ENCODE data around the gene TNIP1.

The TNIP1 gene

DNA sequence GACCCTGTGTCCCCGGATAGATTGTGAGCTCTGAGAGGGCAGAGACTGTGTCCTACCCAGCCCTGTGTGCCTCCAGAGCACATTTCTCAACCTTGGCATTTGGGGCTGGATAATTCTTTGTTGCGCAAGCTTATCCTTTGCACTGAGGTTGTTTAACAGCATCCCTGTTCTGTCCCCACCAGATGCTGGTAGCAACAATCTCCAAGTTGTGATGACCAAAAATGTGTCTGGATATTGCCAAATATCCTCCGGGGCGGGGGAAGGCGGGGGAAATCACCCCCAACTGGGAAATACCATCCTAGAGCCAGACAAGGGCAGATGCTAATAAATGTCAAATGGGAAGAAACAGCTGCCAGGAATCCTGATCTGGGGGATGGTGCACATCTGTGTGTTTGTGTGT lies 24.0 kb upstream of the TNIP1 start:
- DNase-seq, result no peak

DNA sequence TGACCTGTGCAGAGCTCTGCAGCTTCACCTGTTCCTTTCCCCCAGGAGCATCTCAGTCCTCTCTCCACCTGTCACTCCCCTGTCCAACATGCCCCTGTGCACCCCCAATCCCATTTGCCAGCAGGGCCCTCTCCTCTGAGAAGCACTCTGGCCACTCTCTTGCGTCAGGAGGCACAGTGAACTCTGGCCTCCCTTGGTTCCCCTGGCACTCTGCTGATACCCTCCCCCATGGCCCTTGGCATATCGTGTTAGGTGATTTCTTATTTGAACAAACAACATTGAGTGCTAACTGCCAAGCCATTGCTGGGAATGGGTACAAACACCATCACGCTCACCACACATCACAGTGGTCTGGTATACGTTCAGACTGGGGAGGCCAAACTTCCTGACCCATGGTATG lies 20.9 kb upstream of the TNIP1 start:
- DNase-seq, result no peak

DNA sequence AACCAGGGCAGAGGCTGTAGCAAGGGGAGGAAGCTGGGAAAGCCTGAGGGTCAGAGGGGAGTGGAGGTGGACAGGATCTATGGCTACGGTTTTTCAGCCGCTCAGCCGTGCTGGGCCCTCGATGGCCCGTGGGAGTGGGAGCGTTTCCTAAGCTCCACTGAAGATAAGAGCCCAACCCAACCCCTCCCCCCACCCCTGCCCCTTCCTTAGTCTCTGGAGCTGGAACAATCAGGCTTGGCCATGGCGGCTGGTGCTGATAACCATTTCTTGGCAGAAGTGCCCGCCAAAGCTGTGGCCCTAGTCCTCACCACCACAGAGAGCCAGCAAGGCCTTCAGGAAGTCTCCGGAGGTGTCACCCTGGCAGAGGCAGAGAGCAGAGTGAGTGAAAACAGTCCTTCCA lies 20.3 kb upstream of the TNIP1 start:
- DNase-seq, result no peak

DNA sequence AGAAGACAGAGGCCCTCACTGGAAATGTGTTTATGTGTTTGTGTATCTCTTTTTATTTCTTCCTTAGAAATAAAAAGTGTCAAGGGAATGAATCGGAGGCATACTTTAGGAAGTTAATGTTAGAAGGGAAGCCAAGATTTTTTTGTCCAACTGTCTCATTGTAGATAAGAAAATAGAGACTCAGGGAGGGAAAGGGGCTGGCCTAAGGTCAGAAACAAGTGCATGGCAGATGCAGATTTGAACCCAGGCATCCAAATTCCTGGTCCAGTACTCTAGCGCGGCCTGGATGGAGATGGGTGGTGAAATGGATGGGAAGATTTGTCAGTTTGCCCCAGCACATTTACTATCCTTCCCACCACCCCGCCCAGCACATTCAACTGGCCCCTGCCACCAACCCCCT lies 19.8 kb upstream of the TNIP1 start:
- no peak for DNase-seq

DNA sequence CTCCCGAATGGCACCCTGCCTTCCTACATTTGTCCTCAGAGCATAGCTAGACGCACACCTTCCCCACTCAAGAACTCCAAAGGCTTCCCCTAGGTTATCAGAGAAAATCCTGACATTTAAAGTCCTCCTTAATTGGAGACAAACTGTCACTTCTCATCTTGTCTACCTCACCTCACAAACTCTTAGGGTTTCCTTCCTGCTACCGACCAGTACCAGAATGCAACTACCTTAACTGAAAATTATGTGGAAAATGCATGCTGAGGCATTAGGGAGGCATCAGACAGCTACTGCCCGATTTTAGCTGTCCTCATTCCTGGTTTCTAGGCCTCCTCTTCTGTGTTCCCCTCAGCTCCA lies 17.9 kb upstream of the TNIP1 start:
- DNase-seq, result no peak

DNA sequence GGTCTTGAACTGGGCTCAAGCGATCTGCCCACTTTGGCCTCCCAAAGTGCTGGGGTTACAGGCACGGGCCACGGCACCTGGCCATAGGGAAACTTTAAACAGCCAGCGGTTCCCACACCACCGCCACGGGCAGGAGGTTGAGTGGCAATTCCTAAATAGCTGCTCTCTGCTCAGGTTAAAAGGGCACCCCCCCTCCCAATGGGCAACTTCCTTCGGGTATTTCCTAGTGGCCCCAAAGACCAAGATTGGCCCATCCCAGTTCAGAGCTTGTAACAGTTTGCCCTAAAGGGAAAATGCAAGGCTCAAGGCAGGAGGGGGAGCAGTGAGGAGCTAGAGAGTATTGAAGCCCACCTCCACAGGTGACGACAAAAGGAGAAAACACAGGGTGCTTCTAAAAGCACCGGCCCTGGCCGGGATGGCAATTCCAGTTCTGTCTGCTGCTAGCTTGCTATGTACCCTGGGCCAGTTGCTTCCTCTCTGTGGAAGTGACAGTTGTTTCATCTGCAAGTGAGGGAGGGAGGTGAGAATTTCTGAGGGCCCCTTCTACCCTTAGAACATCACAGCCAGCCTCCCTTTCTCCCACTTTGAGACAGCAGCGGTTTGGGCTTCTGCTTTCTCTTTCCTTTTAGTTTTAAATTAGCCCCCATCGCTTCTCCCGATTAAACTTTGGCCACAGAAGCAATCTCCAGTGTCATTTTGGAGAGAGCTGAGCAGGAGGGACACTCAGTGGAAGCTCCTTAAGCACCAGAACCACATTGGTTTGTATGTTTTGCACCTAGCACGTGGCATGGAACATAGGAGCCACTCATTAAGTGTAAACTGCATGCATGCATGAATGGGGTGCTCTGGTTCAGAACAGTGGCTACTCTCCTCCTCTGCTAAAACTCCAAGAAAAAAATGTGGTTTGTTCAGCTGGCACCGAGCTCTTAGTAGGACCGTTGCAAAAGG lies 17.3 kb upstream of the TNIP1 start:
- DNase-seq, result no peak

DNA sequence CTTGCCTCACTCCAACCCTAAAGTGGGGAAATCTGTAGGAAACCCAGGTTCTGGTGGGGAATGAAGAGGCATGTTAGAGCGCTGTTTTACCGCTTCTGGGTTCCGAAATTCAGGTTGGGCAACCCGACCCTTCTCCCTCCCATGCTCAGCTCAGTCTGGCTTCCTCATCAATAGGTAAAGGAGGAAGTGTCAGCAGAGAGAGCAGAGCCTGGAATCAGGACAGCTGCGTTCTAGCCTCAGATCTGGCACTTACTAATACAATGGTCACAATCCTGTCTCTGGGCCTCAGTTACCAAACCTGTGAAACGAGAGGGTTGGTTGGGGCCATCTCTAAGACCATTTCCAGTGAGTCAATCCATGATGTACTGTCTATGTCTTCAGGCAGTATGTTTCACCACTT lies 16.2 kb upstream of the TNIP1 start:
- no peak for DNase-seq

DNA sequence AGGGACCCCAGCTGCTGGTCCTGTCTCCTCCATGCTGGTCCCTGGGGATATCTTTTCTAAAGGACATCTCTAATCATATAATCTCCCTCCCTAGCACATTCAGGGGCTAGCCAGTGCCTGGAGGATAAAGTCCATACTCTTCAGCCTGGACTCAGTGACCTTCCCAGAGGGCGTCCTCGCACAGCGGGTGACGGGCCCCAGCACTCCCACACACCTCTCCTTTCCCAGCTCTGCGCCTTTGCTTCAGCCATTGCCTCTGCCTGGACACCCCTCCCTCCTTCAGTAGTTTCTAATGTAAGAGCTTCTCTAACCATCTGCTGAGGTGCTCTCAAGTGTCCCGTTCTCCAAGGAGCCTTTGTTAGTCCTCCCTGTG lies 15.2 kb upstream of the TNIP1 start:
- no peak for DNase-seq

DNA sequence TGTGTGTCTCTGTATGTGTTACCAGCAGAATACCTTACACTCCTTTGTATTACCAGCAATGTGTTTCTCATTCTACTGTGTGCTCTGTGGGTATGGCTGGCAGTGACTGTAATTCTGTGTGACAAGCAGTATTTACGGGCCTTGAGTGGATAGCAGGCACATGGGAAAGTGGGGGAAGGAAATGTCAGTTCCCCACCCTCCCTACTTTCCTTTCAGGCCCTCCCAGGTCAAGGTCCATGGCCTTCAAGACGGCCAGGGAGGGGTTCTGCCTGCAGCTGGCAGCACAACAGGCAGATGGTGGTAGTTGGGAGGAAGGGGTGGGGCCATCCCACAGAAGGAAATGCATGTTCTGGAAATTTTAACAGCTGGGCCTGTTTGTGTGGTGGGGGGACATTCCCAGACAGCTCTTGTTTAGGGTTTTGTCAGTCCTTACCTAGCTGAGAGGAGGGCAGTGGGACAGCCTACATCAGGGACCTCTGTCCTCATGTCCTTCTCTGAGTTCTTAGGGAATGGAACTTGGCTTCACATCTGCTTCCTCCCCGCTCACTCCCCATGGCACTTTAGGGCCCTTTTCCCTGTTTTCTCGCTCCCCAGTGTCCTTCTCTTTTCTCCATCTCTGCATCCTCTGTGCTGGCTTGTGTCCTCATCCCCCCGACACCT lies 14.6 kb upstream of the TNIP1 start:
- DNase-seq, result no peak

DNA sequence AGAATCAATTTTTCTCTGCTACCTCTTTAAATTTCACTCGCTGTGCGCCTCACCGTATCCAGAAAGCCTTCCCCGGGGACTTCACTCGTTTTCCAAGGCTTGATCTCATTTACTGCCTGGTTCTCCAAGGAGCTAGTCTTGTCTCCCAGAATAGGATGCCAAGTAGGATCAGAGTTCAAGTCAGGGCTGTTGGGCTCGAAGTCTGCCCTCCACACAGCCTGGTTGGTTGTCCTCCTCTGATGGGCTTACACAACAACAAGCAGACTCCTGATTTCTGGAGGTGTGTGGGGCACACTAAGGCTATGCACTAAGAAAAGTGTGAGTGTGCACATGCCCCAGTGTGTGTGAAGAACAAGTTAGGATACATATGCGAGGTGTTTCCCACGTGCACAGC lies 14.0 kb upstream of the TNIP1 start:
- no peak for DNase-seq

DNA sequence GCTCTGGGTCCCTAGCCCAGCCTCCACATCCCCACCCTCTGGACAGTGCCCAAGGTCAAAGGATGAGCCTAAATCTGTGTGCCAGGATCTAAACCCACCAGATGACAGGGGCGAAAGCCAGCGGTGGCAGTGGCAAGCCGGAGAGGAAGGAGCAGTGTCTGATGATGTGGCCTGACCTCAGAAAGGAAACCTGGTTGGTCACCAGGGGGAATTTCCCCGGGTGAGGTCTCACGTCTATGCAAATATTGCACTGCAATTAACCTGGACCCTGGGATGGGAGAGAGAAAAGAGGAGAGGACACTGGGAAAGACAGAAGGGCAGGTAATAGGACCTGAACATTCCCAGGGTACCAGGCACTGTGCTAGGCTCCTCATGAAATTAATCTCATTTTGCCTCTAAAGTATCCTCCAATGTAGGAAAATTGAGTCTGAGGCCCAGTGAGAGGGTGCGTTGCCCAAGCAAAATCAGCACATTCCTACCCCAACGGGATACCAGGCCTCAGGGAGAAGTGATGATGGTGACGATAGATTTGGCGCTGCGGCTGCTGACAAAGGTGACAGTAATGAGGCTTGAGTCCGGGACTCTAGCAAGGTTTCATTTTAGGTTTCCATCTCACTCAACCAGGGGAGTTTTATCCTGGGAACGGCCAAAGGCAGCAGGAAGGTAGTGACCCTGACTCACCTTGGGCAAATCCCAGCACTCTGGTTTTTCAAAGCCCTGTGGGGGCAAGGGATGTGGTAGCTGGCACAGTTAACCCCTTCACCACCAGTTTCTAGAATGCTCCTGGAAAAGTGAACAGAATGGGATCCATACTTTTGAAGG lies 13.4 kb upstream of the TNIP1 start:
- DNase-seq, result no peak

DNA sequence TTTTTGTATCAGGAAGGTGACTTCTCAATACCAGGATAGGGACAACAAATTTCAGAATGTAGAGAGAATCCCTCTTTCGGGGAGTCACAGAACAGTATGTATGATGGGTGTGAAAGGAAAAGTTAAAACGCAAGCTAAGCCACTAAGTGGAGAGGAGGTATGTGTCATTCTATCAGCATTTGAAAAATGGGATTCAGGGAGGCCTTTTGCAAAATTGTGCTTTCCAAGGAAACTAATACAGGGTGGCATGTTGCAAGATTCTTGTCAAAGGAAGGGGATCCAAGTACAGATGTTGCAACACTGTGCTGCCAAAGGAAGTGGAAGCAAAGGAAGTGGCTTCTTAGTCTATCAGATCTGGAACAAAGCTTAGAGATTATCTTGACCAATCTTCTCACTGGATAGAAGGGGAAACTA lies 12.6 kb upstream of the TNIP1 start:
- no peak for DNase-seq

DNA sequence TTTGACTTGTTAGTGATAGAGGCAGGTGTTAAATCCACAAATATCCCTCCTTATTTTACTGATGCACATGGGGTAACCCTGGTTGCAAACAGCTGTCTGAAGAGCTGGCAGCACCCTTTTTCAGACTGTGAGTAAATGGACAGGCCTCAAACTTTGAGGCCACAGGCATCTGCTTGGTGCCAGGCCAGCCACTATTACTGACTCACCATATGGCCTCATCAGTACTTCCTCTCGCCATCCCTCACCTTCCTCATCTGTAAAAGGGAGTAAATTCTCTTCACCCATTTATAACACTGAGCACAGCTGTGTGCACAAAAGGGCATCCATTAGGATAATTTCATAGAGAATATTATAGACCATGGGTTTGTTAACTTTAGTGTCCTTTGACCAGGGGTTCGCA lies 11.9 kb upstream of the TNIP1 start:
- no peak for DNase-seq

DNA sequence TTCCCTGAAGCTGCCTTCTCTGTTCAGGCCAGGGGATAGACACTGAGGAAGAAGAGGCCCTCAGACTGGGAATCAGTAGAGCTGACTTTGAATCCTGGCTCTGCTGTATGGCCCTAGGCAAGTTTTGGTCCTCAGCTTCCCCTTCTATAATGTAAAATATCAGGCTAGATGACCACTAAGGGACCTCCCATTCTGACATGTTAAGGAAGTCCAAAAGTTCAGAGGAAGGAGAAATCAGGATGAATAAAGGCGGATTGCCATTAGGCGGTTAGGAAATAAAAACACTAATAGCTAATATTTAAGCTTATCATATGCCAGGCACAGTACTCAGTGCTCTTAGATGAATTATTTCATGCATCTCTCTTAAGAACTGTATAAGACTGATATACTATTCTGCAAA lies 8.9 kb upstream of the TNIP1 start:
- DNase-seq, result no peak

DNA sequence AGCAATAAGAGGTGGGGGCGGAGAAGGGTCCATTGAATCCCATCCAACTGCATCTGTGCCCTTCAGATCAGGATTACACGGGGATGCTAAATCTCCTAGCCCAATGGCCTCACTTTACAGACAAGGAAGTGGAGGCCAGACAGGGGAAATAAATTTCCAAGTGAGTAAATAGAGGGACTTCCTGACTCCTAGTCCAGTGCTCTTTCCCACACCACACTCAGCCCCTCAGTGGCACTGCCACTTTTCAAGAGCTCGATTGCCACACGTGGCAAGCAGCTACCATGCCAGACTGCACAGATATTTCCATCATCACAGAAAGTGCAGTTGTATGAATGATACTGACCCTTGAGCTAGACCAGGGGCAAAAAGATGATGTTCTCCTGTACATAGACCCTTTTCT lies 8.2 kb upstream of the TNIP1 start:
- DNase-seq, result no peak

DNA sequence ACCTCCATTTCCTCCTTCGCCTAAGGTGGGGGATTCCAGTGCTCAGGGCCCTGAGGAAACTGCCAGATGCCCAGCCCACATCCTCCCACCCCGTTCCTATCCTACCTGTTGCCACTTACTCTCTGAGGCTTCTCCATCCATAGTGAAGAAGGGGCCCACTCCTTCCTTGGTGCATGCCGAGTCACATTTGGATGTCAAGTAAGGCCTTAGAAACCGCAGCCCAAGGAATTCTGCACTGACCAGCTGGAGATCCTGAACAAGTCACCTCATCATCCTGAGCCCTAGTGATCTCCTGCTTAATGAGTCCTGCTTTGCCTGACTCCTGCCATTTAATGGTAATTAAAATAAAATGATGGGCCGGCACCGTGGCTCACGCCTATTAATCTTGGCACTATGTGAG lies 6.7 kb upstream of the TNIP1 start:
- no peak for DNase-seq

DNA sequence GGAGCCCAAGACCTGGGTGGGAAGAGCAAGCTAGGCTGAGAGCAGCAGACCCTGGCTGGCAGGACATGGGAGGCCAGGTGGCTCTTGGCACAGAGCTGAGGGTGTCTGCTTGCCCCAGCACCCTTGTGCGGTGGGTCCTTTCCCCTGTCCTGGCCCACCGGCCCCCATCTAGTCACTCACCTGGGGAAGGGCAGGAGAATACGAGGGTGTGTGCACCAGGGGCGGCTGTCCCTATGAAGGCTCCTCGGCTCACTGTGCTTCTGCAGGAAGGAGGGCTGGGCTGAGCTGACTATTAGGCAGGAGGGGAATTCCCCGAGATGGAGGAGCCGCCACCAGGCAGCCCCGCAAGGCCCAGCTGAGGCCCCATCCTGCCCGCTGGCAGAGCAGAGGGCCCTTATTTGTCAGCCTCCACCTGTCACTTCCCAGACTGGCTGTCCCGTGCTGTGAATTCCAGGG lies 6.1 kb upstream of the TNIP1 start:
- no peak for DNase-seq

DNA sequence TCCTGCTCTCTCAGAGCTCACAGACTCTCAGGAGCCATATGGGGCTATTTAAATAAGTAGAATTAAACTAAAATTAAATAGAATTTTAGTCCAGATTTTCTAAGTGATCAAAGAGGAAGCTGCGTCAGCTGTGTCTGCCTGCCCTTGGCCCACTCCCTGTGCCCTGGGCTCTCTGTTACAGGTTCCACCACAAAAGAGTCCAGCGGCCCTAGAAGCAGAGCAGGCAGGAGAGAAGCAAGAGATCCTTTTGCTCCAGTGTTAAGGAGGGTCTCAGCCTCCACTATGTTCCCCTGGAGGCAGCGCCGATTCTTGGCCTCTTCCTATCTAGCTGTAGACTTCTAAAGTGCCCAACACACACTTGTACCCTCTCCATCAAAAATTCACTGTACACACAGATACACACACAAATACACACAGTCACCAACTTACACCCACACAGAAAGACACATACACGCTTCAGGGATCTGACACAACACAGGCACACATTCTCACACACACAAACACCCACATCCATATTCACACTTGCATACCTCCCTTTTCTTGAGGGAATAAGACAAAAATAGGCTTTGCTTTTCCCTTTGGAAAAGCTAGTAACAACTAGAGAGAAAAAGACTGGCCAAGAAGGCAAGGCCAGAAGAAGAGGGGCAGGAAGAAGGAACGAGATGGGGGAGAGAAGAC lies 5.5 kb upstream of the TNIP1 start:
- no peak for DNase-seq

DNA sequence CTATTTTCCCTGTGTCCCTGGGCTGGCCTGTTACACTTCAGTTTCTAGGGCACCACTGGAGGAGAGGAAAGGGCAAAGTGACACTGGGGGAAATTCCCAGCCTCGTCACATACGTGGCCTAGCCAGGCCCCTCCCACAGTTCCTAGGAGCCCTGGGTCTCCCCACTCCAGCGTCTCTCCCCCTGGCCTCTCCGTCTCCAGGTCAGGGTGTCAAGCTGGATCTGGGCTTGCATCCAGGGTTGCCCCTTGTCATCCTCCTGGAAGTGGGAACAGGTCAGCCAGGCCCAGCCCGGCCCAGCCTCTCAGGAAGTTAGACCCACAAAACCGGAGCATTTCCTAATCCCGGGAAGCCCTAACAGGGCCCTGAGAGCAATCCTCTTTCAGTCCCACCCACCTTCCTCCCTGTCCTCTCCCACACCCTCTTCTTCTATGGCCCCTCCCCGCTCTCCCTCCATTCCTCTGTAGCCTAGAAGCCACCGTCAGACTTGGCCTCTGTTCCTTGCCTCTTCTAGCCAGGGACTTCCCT lies 4.7 kb upstream of the TNIP1 start:
- no peak for DNase-seq

DNA sequence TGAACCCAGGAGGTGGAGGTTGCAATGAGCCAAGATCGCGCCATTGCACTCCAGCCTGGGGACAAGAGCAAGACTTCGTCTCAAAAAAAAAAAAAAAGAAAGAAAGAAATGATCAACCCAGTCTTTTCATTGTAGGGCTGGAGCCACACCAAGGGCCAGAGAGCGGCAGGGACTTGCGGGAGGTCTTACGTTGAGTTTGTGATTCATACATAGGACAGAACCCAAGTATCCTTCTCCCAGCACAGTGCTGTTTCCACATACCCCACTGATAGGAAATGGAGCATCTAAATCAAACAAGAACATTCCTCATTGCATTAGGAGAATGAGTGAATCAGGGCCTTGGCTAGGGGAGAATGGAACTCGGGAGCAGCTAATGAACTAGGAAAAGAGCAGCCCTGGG lies 3.5 kb upstream of the TNIP1 start:
- no peak for DNase-seq

DNA sequence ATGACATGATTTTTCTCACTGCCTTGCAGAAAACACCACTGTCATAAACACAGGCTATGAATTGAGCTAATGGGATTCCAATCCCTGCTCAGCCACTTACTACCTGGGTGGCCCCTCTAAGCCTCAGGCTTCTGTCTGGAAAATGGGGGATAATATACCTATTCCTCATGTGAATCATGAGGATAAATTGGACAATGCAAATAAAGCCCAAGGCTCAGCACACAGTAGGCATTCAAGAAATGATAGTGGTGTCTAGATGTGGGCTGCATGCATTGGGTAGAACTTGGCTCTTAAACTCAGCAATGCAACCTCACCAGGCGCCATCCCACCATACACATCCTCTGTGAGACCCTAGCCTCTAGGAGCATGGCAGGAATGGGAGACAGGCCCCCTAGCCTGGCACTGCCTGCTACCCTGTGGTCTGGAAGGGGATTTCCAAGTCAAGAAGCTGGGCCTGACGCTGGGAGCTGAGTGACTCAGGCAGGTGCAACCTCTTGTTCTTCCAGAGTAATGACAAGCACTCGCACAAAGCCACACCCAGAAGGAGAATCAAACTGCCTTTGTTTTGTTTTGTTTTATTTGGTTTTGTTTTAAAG lies 2.3 kb upstream of the TNIP1 start:
- no peak for DNase-seq

DNA sequence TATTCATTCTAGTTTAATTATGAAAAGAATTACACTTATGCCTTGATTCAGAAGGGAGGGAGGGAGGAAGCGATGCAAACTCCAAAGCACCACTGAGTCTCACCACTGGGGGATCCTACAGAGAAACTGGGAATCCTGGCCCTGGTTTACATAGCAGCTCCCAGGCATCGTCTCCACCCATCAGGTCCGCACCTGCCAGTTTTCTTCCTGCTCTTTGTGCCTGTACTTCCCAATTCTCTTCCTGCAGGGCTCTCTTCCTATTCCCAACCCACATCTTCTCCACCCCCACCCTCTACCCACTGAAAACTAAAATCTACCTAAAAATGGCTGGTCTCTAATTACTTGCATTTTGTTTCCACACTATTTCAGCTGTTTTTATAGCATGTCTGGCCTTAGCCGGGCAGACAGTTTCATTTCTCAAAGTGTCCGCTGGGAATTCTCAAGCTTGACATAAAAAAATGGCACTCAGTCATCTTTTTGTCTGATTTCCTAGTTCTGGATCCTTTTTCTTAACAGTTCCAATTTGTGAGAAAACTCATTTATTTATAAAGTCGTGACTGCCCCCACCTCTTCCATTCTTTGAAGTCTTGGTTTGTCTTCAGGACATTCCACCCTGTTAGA lies 1.6 kb upstream of the TNIP1 start:
- no peak for DNase-seq
